ENCODE measurements around the gene AUP1.
A peak's percentile ranks its signal among the peaks of the same experiment; 100 is the strongest.

The AUP1 gene

GRCh38 chr2:74507926-74508520 is 21.5 kb downstream of the AUP1 start:
- DNase-seq (ENCODE audit: low read depth): peak; percentile 79
- TF ChIP-seq, protein P1, sequence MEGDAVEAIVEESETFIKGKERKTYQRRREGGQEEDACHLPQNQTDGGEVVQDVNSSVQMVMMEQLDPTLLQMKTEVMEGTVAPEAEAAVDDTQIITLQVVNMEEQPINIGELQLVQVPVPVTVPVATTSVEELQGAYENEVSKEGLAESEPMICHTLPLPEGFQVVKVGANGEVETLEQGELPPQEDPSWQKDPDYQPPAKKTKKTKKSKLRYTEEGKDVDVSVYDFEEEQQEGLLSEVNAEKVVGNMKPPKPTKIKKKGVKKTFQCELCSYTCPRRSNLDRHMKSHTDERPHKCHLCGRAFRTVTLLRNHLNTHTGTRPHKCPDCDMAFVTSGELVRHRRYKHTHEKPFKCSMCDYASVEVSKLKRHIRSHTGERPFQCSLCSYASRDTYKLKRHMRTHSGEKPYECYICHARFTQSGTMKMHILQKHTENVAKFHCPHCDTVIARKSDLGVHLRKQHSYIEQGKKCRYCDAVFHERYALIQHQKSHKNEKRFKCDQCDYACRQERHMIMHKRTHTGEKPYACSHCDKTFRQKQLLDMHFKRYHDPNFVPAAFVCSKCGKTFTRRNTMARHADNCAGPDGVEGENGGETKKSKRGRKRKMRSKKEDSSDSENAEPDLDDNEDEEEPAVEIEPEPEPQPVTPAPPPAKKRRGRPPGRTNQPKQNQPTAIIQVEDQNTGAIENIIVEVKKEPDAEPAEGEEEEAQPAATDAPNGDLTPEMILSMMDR (conservative IDR thresholded peaks at IDR 0.05; ENCODE audit: control insufficient read depth, insufficient read depth, low read depth, low read length): no peak
- peak overlapping the region; percentile 95 for H3K4me3 ChIP-seq (ENCODE audit: control insufficient read depth, low read depth, low read length)

DNA sequence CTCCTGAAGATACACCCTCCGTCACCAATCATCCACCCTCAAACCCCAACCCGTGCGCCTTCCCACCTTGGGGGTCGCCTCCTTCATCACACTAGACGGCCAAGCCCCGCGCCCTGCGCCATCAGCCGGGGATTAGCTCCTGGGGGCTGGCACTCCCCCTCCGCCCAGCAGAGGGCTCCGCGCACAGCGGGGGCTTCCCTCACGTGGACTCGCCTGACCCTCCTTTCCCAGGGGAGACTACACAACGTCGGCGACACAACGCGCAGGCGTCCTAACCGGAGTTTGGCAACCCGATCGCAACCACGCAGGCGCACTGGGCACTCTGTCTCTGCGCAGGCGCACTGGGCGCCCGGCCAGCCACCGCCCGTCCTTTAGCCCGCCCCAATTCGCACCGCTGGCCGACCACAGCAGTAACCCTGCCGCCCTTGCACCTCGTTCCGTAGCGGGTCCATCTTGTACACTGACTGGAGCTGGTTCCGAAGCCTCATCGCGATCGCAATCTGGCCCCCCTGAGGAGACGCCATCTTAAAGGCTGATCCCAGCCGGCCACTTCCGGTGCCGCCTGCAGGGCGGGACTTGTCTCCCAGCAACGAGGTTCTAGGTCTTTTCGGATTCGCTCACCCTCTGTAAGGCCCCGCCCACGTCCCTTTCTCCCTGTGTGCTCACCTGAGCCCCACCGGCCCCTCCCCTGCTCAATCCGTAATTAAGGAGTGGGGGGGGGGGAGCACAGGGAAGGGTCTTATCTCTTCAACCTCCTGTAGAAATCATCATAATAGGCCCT is 22.2 kb downstream of the AUP1 start, which contains the start of gene PCGF1:
PCGF1 (minus strand) TSS at position 551 of the 781 bp plus-strand sequence; CDS start at position 524, 27 bp downstream.
- peak within 1 kb of the TSS; percentile 95 for H3K4me3 ChIP-seq (ENCODE audit: control insufficient read depth, low read depth, low read length)
- DNase-seq (ENCODE audit: low read depth): peak; percentile 97
- TF ChIP-seq, protein P1 (conservative IDR thresholded peaks at IDR 0.05; ENCODE audit: control insufficient read depth, insufficient read depth, low read depth, low read length): peak; percentile 19

DNA sequence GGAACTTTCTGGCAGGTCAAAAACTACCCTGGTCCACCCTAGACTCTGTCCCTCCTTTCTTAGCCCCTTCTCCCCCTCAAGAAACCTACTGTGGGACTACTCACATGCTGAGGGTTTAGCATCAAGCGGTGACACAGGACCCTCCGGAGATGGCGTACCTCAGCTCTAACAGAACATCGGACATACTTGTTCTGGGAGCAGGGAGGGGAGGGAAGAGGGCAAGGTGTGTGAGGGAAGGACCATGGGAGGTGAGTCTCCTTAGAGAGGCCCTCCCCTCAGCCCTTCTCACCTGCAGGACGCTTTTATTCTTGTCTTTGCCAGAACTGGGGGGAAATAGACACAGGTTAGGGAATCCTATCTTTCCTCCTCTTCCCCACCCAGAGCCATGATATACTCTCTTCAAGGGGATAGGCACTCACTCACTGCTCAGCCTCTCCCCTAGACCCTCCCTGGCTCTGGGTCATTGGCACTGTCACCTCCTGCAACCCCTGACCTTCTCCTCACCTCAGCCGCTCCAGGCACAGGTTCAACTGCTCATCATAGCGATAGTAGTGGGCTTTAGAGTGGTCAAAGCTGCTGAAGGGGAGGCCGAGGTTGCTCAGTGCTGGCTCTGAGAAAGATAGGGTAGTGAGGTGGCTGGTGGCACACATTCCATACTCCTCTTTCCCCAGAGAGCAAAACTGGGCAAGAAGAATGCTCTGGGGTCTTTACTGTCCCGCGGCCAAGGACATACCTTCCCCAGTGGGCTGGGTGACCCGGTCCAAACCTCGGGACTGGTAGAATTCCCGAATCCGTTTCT is 23.9 kb downstream of the AUP1 start:
- DNase-seq (ENCODE audit: low read depth): no peak
- TF ChIP-seq, protein P1 (conservative IDR thresholded peaks at IDR 0.05; ENCODE audit: control insufficient read depth, insufficient read depth, low read depth, low read length): no peak
- H3K4me3 ChIP-seq (ENCODE audit: control insufficient read depth, low read depth, low read length): peak overlapping the region; percentile 3

- H3K4me3 ChIP-seq (ENCODE audit: control insufficient read depth, low read depth, low read length): peak overlapping the region; percentile 63
- DNase-seq (ENCODE audit: low read depth): no peak
- TF ChIP-seq, protein P1 (conservative IDR thresholded peaks at IDR 0.05; ENCODE audit: control insufficient read depth, insufficient read depth, low read depth, low read length): no peak
Measured at GRCh38 chr2:74504591-74504990, 24.9 kb downstream of the AUP1 start.

DNA sequence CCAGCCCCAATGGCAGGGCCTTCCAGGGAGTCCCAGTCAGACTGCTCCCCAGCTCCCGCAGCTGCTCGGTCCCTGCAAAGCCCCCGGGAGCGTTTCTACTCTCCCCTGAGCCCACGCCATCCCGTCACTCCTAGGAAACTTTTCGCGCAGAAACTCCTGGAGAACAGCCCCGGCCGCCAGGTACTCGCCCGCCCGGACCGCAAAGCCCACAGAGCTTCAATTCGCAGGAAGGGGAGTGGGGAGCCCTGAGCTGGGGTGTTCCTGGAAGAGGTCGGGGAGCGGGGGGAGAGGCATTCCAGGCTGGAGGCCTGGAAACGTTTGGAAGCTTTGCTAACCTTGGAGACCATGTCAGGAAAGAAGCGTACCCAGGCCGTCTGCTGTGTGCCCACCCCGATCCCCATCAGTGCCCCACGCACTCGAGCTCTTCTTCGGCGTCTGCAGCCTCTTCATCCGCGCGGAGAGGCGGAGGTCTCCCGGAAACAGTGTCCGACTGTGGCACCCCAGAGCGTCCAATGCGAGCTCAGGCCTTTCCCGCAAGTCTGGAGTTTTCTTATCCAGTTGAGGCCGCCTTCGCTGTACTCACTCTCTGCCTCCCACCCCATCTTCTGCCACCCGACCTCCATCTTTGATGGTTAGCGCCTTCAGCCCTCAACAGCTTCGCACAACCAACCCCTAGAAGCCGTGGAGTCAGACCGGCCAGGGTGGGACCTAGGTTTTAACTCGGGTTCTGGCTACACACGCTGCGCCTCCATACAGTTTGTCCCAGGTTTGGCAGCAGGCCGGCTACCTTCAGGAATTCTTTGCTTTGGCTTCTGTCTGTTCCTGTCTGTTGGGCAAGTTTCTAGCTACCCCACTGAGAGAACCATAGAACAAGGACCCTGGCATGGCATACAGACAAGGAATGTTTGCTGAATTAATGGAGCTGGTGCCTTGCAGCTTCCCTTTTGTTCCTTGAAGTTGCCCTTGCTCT is 25.7 kb downstream of the AUP1 start:
- no peak for DNase-seq (ENCODE audit: low read depth)
- TF ChIP-seq, protein P1 (conservative IDR thresholded peaks at IDR 0.05; ENCODE audit: control insufficient read depth, insufficient read depth, low read depth, low read length): no peak

More for the DNA sequence above, 25.7 kb downstream of the AUP1 start:
- H3K4me3 ChIP-seq (ENCODE audit: control insufficient read depth, low read depth, low read length): peak overlapping the region; percentile 63
